GM15510 (cell line): ENCODE measurements around the gene ELF4.

Source experiments
- POLR2A ChIP-seq: IDR thresholded peaks from 3 replicates; pipeline ENCODE4 v1.6.1; 2011; ENCODE audit warnings: borderline replicate concordance; ENCODE audit not compliant: insufficient read length; ENCODE audit errors: extremely low read depth

The ELF4 gene

DNA sequence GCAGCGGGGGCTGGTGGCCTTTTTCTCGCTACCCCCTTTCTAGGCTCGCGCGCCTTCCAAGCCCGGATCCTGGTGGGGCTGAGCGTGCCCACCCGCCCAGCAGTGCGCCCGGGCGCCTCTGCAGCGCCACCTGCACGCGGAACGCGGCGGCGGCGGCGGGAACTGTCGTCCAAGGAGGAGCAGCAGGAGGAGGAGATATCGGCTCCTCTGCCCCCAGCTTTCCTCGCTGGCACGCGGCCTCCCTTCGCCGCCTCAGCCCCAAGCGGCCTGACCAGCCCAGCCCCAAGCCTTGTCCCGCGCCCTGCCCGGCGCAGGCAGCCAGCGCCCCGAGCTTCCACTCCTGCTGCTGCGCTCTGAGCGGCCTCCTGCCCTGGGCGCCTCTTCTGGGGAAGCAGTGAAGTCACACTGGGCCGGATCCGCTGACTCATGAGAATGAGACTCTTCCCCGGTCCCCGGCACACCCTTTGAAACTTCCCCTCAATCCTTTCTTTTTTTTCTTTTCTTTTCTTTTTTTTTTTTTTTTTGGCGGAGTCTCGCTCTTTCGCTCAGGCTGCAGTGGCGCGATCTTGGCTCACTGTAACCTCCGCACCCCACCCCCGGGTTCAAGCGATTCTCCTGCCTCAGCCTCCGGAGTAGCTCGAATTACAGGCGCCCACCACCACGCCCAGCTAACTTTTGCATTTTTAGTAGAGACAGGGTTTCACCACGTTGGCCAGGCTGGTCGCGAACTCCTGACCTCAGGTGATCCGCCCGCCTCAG lies 10.6 kb upstream of the ELF4 start:
- no peak for TF ChIP-seq POLR2A

- no peak for TF ChIP-seq POLR2A
Measured at GRCh38 chrX:130120321-130120731, 10.0 kb upstream of the ELF4 start.

GRCh38 chrX:130119312-130119898 lies 9.1 kb upstream of the ELF4 start:
- no peak for TF ChIP-seq POLR2A

DNA sequence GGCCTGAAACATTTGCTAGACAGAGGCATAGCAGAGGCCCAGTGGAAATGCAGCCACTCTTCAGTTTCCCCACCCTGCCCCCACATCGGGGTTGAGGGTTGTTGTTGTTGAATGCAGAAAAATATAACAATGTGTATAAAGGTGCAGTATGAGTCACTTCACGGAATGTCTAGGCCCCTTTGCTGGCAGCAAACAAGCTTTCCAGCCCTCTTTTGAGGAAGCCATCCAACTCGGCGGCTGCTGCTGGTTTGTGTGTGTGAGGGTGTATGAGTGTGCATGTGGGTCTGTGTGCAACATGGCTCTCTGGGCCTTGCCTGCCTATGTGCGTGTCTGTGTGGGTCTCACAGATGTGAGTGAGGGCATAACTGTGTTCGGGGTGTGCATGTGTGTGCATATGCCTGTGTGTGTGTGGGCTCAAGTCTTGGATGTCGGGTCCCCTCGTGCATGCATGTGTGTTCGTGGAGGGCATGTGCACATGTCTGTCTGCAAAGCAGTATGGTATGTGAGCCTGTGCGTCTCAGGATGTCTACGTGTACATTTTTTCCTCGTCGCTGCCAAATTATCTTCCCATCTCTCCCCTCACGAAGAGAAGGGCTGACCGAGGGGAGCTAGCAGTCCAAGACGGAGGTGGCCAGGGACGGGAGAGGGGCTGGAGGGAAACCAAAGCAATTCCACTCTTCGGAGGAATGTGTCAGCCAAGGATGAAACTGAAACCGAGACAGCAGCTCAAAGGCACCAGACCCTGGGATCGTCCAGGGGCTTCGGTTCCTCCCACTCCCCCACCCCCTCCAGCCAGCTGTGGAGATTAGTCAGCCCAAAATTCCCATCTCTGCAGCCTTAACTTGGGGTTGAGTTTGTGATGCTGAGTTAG lies 8.4 kb upstream of the ELF4 start:
- TF ChIP-seq POLR2A = no peak

DNA sequence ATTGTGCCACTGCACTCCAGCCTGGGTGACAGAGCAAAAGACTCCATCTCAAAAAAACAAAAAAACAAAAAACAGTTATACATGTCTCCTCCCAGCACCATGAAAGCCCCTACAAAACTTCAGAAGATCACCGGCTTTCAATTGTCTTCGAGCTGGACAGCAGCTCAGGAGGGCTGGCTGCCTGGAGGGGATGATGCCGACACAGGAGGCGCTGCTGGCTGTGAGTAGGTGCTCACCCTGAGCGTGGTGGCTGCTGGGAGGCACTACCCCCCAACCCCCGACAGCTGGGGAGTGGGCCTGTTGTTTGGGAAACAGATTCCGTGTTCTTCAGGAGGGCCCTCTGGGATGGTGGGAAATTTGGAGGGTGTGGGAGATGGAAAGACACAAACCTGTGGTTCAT lies 6.9 kb upstream of the ELF4 start:
- no peak for TF ChIP-seq POLR2A

- no peak for TF ChIP-seq POLR2A
Measured at GRCh38 chrX:130114141-130114588, 3.9 kb upstream of the ELF4 start.

- no peak for TF ChIP-seq POLR2A
Measured at GRCh38 chrX:130111220-130112154, 1.2 kb upstream of the ELF4 start.

DNA sequence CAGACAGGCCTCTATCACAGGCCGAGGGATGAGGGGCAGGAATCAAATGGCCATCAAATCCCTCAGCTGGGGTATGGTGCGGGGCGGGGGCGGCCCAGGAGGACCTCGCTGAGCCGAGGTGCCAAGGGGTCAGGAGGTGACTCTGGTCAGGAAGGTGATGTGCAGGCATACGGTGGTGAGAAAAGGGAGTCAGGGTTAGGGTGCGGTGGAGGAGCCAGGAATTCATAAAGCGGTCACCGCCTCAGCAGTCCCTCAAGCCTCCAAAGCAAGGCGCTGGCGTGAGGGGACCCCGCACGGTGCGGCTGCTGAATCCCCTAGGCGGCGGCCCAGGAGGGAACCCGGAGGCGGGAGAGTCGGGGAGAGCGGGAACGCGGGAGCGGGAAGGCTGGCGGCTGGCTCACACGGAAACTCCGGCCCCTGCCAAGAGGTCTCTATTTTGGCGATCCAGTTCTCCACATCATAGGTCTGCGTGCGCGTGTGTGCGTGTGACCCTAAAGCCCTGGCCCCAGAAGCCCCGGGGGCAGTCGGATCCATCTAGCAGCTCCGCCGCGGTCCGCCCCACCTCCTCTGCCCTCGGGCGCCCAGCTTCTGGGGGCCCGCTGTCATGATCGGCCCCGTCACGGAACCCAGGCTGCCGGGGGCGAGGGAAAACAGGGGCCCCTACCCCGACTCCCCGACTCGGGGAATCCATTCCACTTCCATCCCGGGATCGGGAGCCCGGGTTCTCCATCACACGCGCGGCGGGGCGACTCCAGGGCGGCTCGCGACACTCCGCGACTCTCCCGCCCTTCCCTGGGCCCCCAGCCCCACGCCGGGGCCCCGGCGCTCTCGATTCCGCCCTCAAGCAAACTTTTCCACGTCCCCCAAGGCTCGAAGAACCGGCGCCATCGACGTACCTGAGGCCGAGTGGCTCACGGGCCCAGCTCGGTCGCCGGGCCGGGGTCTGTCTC lies 593 bp downstream of the ELF4 start:
- TF ChIP-seq POLR2A = peak; percentile 13

- TF ChIP-seq POLR2A = peak; percentile 34
Measured at GRCh38 chrX:130108647-130109428, 1.5 kb downstream of the ELF4 start.

DNA sequence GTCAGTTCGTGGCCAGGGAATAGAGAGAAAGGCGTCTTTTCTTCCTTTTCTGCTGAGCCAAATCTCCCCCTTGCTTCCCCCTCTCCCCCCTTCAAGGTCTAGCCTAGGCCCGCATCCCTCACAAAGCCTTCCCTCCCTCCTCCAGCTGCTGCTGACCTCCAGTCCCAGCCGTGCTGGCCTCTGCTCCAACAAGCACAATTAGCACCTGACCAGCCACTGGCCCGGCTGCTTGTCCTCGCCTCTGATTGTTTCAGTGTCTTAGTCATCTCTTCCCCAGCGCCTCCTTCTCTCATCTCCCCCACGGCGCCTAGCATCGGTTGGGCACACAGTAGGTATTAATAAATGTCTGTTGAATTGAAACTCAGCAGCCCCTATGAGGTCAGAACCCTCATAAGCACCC lies 4.2 kb downstream of the ELF4 start:
- TF ChIP-seq POLR2A = no peak

DNA sequence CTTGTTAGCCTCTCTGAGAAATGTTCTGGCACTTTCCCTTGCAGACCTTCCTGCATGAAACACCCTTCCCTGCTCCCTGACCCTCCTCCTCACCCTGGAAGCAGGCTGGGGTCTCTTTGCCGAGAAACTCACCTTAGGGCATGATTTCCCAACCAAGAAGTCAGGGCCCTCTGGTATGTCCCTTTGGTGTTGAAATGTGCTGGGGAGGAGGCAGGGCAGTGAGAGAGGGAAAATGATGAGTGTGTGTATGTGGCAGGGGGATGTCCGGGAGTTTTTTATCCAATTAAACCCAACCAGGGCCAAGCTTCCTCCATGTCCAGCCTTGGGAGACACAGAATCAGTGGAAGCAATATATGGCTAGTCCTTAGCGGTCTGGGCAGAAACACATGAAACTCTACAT lies 5.1 kb downstream of the ELF4 start:
- no peak for TF ChIP-seq POLR2A

DNA sequence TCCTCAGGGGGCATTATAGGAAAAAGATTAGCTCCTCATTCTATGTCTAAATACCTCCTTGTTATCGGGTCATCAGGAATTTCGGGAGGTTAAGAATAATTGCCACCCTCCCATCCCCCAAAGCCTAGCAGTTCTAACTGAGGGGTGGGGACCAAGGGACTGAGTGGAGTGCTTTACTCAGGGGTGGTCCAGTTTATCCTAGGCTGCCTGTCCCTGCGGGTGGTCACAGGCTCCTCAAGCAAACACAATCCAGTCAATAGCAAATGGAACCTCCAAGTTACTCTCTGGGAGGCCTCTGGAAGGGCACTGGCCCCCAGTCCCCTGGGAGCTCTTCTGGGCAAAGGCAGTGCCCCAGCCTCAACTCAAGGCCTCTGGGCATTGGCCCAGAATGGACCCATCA lies 6.7 kb downstream of the ELF4 start:
- TF ChIP-seq POLR2A = no peak
